HFFc6 (cell line): ENCODE measurements around the gene ABCG1. TPM values are rescaled to one million over a fixed set of nuclear protein-coding genes. Genes with fewer than 3 reads are reported as not detected.
"Not testable (repeated sequence)": the region's sequence is repeated elsewhere in the genome, so short reads cannot be mapped to it uniquely, and the experiment has no call there.

Experiments used
- DNase-seq: peaks from one replicate; pipeline ENCODE4 v3.0.0-alpha.2; 2018
- H3K27ac Mint-ChIP-seq: 2 replicates; pipeline ENCODE4 v1.8.0; 2020; ENCODE audit warnings: mild to moderate bottlenecking, mixed read lengths
- H3K27me3 Mint-ChIP-seq: 2 replicates; pipeline ENCODE4 v1.8.0; 2021; ENCODE audit warnings: mild to moderate bottlenecking, moderate library complexity, mixed read lengths; ENCODE audit not compliant: insufficient read depth
- H3K36me3 Mint-ChIP-seq: 2 replicates; pipeline ENCODE4 v1.8.0; 2021; ENCODE audit warnings: low read depth, mixed read lengths
- H3K4me1 Mint-ChIP-seq: 2 replicates; pipeline ENCODE4 v1.8.0; 2020; ENCODE audit warnings: low read depth, mixed read lengths
- H3K4me3 Mint-ChIP-seq: 2 replicates; pipeline ENCODE4 v1.8.0; 2020; ENCODE audit warnings: mild to moderate bottlenecking, moderate library complexity, mixed read lengths
- H3K9me3 Mint-ChIP-seq: 2 replicates; pipeline ENCODE4 v1.8.0; 2020; ENCODE audit warnings: mild to moderate bottlenecking, mixed read lengths
- CTCF ChIP-seq: fragments of 200-600 bp; sonication (generic); IDR thresholded peaks from 2 replicates; pipeline ENCODE4 v1.5.0; 2021; ENCODE audit warnings: antibody characterized with exemption, mild to moderate bottlenecking
- total RNA-seq, 6 experiments: library from RNA; stranded (reverse); fragmentation: NEBNext Ultra II Directional; extraction: Animal tissue kit (Norgen Biotek cat#: 25700); gene quantifications; 2 replicates in 1 of 6; 3 replicates in 5 of 6; pipeline ENCODE4 v1.2.3, GENCODE V29; 2021

ABCG1 gene
- total RNA-seq, 6 experiments from 2014 or later = not detected

DNA sequence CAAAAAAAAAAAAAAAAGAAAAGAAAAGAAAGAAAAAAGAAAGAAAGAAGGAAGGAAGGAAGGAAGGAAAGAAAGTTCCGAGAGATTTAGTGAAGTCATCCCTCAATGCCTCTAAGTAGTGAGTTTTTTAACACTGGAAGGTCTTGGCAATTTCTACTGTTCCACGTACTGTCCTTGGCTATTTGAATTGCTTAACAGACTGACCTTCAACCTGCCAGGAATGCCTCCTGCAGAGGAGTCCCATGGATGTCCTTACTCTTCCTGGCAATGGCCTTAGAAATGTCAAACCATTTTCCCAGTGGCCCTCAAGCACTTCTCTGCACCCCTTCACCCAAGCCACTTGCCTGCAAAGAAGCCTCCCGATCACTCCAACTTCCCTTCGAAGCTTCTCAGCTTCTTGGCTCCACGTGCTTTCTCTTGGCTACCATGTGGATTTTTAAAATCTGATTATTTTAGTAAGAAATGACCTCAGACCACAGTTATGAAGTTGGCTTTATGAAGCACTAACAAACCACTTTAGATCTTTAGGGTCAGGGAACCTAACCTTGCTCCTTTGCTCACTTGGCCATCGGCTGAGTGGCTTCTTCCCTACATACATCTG is 43.7 kb upstream of the ABCG1 start:
- Mint-ChIP-seq H3K9me3 (no peaks in the 10 kb centered on the region), H3K27me3 (peaks cover 11% of the 10 kb centered on the region), H3K27ac (no peak overlapping the region), H3K4me1 (no peaks in the 10 kb centered on the region), H3K4me3 (no peak overlapping the region), H3K36me3 (no peaks in the 10 kb centered on the region)
- DNase-seq = no peak
- no peak for TF ChIP-seq CTCF

DNA sequence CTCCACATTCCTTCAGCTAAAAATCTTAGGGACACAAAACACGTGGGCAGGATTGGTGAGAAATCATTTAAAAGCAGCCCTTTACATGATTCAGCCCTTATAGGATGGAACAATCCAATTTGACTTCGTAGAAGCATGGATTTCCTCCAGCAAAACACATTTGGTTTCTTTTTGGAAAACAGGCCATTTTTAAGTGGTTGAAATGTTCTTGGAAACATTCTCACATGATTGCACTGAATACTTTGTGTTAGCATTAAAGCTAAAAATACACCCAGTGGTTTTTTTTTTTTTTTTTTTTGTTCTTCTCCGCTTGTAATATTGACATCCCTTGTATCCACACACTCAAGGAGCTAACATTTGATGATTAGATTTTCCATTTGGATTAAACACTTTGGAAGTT is 42.1 kb upstream of the ABCG1 start:
- Mint-ChIP-seq H3K36me3 (no peaks in the 10 kb centered on the region), H3K4me1 (no peaks in the 10 kb centered on the region), H3K4me3 (no peak overlapping the region), H3K27ac (no peak overlapping the region), H3K9me3 (no peaks in the 10 kb centered on the region), H3K27me3 (peaks cover 9% of the 10 kb centered on the region)
- DNase-seq = no peak
- TF ChIP-seq CTCF = no peak

GRCh38 chr21:42179316-42179715 is 39.6 kb upstream of the ABCG1 start:
- Mint-ChIP-seq H3K27ac (no peak overlapping the region), H3K4me1 (no peaks in the 10 kb centered on the region), H3K9me3 (no peaks in the 10 kb centered on the region), H3K27me3 (peaks cover 9% of the 10 kb centered on the region), H3K36me3 (no peaks in the 10 kb centered on the region), H3K4me3 (no peak overlapping the region)
- no peak for TF ChIP-seq CTCF
- no peak for DNase-seq

- H3K27me3 Mint-ChIP-seq, H3K9me3 Mint-ChIP-seq, H3K27ac Mint-ChIP-seq, H3K36me3 Mint-ChIP-seq, H3K4me3 Mint-ChIP-seq, H3K4me1 Mint-ChIP-seq, DNase-seq: not testable (repeated sequence)
Measured at GRCh38 chr21:42180001-42180400, 38.9 kb upstream of the ABCG1 start.

DNA sequence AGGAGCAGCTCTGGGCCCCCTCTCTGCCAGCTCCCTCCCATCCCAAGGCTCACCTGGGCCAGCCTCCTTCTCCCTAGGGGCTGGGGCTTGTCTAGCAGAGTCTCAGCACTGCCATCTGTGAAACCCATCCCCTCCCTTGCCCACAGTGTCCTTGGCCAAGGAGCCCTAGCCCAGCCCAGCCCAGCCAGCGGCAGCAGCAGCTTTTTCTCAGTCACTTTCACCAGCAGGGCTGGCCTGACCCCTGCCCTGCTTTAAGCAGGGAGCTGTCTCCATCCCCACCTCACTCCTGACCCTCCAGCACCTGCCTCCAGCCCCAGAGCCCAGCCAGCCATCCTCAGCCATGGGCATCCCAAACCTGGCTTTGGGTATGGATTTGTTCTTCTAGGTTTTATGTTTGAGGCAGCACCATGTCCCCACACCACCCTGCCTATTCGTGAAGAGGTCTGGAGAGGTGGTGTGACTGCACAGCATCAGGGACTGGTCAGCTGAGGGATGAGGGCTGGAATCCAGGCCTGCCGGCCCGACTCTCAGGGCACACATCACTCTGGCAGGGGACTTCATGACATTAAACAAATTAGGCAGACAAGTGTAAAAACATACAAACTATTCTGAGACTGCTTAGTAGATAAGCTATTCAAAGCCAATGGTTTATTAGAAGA is 36.1 kb upstream of the ABCG1 start:
- Mint-ChIP-seq H3K27me3 (peaks cover 7% of the 10 kb centered on the region; the same call in 1 of the 2 replicates), H3K36me3 (no peaks in the 10 kb centered on the region), H3K27ac (no peak overlapping the region), H3K9me3 (peaks cover 4% of the 10 kb centered on the region; the same call in 1 of the 2 replicates), H3K4me1 (no peaks in the 10 kb centered on the region), H3K4me3 (no peak overlapping the region)
- no peak for TF ChIP-seq CTCF
- no peak for DNase-seq

DNA sequence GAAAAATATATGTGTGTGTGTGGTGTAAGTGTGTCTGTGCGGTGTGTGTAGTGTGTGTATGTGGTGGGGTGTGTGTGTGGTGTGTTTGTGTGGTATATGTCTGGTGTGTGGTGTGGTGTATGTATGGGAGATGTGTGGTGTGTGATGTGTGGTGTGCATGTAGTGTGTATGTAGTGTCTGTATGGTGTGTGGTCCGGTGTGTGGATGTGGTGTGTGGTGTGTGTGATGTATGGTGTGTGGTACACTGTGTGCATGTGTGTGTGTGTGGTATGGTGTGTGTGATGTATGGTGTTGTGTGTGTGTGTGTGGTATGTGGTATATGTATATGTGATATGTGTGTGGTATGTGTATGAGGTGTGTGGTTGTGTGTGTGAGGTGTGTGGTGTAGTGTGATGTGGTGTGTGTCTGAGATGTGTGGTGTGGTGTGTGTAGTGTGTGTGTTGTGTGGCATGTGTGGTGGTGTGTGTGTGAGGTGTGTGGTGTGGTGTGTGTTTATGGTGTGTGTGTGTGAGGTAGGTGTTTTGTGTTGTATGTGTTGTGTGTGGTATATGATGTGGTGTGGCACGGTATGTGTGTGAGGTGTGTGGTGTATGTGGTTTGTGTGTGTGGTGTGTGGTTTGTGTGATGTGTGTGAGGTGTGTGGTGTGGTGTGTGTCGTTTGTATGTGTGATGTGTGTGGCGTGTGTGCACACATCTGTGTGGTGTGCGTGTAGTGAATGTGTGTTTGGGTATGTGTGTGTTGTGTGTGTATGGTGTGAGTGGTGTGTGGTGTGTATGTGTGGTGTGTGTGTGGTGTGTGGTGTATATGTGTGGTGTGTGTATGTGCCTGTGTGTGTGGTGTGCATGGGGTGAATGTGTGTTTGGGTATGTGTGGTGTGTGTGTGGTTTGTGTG is 35.3 kb upstream of the ABCG1 start:
- H3K36me3 Mint-ChIP-seq = no peaks in the 10 kb centered on the region

More for the DNA sequence above, 35.3 kb upstream of the ABCG1 start:
- no peak for TF ChIP-seq CTCF
- Mint-ChIP-seq H3K27me3 (peaks cover 7% of the 10 kb centered on the region; the same call in 1 of the 2 replicates), H3K4me3 (no peak overlapping the region), H3K4me1 (no peaks in the 10 kb centered on the region), H3K27ac (no peak overlapping the region), H3K9me3 (peaks cover 4% of the 10 kb centered on the region; the same call in 1 of the 2 replicates)
- no peak for DNase-seq
